HG03558 (cell line): ENCODE data around the gene GJB3.
"Not testable (repeated sequence)": the region's sequence is repeated elsewhere in the genome, so short reads cannot be mapped to it uniquely, and the experiment has no call there.

ENCODE experiments used
- ATAC-seq: cut with Tn5 transposase; IDR thresholded peaks from one replicate; pipeline ENCODE4 v1.9.1; 2021; ENCODE audit warnings: moderate number of reproducible peaks; ENCODE audit not compliant: unreplicated experiment; ENCODE audit errors: extremely low read depth

The GJB3 gene

GRCh38 chr1:34784751-34785221 is 3.8 kb downstream of the GJB3 start:
- no peak for ATAC-seq

- ATAC-seq, result no peak
These were observed 4.3 kb downstream of the GJB3 start for GRCh38 chr1:34785231-34785874.

GRCh38 chr1:34785875-34786470 is 5.0 kb downstream of the GJB3 start:
- no peak for ATAC-seq

- no peak for ATAC-seq
These were observed 5.7 kb downstream of the GJB3 start for GRCh38 chr1:34786521-34787325.

GRCh38 chr1:34787461-34788420 is 6.7 kb downstream of the GJB3 start:
- no peak for ATAC-seq

- no peak for ATAC-seq
These were observed 10.0 kb downstream of the GJB3 start for GRCh38 chr1:34790985-34791384.

GRCh38 chr1:34792424-34792823 is 11.4 kb downstream of the GJB3 start:
- no peak for ATAC-seq

GRCh38 chr1:34792868-34793727 is 12.1 kb downstream of the GJB3 start, which contains the start of gene GJA4:
GJA4 (plus strand) TSS chr1:34792999; CDS start chr1:34794214, 1,215 bp downstream.
- no peak for ATAC-seq

GRCh38 chr1:34794001-34794789 is 13.2 kb downstream of the GJB3 start:
- ATAC-seq, result no peak

GRCh38 chr1:34794790-34795180 is 13.8 kb downstream of the GJB3 start:
- no peak for ATAC-seq

- ATAC-seq, result no peak
These were observed 14.9 kb downstream of the GJB3 start for GRCh38 chr1:34795916-34796315.

- ATAC-seq, result no peak
These were observed 16.0 kb downstream of the GJB3 start for GRCh38 chr1:34796990-34797389.

GRCh38 chr1:34800214-34800613 is 19.2 kb downstream of the GJB3 start:
- no peak for ATAC-seq

GRCh38 chr1:34803770-34804169 is 22.8 kb downstream of the GJB3 start:
- no peak for ATAC-seq

- no peak for ATAC-seq
These were observed 25.4 kb downstream of the GJB3 start for GRCh38 chr1:34806396-34806795.

- ATAC-seq, result no peak
These were observed 27.2 kb downstream of the GJB3 start for GRCh38 chr1:34808051-34808810.

- not testable (repeated sequence) for ATAC-seq
These were observed 29.8 kb downstream of the GJB3 start for GRCh38 chr1:34810781-34811180.

- ATAC-seq, result no peak
These were observed 35.3 kb downstream of the GJB3 start for GRCh38 chr1:34816332-34816731.
